ENCODE data around the gene SPATA7. TPM values are rescaled to one million over a fixed set of nuclear protein-coding genes. Genes with fewer than 3 reads are reported as not detected.
A peak's percentile ranks its signal among the peaks of the same experiment; 100 is the strongest.

SPATA7 gene
- total RNA-seq, 4 donors from 2014 or later = 2.8 to 15.7 (median 10.8) TPM

- Histone ChIP-seq H3K4me3 (no peak overlapping the region), H3K4me1 (no peaks in the 10 kb centered on the region), H3K9me3 (peaks cover 13 to 18% of the 10 kb centered on the region in 2 donors), H3K27ac (no peak overlapping the region), H3K36me3 (peaks cover 0 to 30% (median 4%) of the 10 kb centered on the region in 4 donors), H3K27me3 (no peaks in the 10 kb centered on the region)
- intact Hi-C loops (cut with DNase I; ENCODE audit: low total_unique reads) = no loop called here
- in situ Hi-C loops (cut with MboI; ENCODE audit: low pct_ligation_motif_present in 1 of 4, low pct_unique_long_range_greater_than_20kb in 1 of 4, low sequenced_read_pairs in 3 of 4) = no loop called here
- DNase-seq = no peak
- TF ChIP-seq CTCF (IDR thresholded peaks at IDR 0.05) (no peak), POLR2AphosphoS5 (IDR thresholded peaks at IDR 0.05) (no peak), POLR2A (IDR thresholded peaks at IDR 0.05) (no peak), EP300 (IDR thresholded peaks at IDR 0.05; ENCODE audit: low read depth) (no peak)
Observed at GRCh38 chr14:88417594-88417993, 32.1 kb downstream of the SPATA7 start.

- DNase-seq = no peak
- H3K4me3 ChIP-seq = no peak overlapping the region
- WGBS, 2 donors (ENCODE audit: low coverage in 1 of 2) = 92 to 100% methylated on average over 2 to 3 of the region's 3 CpGs
- no peak overlapping the region for H3K27ac ChIP-seq
- intact Hi-C loops (cut with DNase I; ENCODE audit: low total_unique reads) = no loop called here
- in situ Hi-C loops (cut with MboI; ENCODE audit: low pct_ligation_motif_present in 1 of 4, low pct_unique_long_range_greater_than_20kb in 1 of 4, low sequenced_read_pairs in 3 of 4) = no loop called here
- TF ChIP-seq EP300 (IDR thresholded peaks at IDR 0.05; ENCODE audit: low read depth) = no peak
- TF ChIP-seq CTCF (IDR thresholded peaks at IDR 0.05) = no peak
- TF ChIP-seq POLR2AphosphoS5 (IDR thresholded peaks at IDR 0.05) = no peak
- no peak for TF ChIP-seq POLR2A (IDR thresholded peaks at IDR 0.05)
- H3K4me1 ChIP-seq = no peaks in the 10 kb centered on the region
- peaks cover 0 to 30% (median 4%) of the 10 kb centered on the region in 4 donors for H3K36me3 ChIP-seq
- no peaks in the 10 kb centered on the region for H3K27me3 ChIP-seq
- peaks cover 13 to 15% of the 10 kb centered on the region in 2 donors for H3K9me3 ChIP-seq
Observed at GRCh38 chr14:88420187-88420586, 34.7 kb downstream of the SPATA7 start.

GRCh38 chr14:88421286-88421685 is 35.8 kb downstream of the SPATA7 start:
- Histone ChIP-seq H3K9me3 (peaks cover 13 to 15% of the 10 kb centered on the region in 2 donors), H3K4me3 (no peak overlapping the region), H3K36me3 (peaks cover 0 to 26% (median 4%) of the 10 kb centered on the region in 4 donors), H3K4me1 (no peaks in the 10 kb centered on the region), H3K27me3 (no peaks in the 10 kb centered on the region), H3K27ac (no peak overlapping the region)
- TF ChIP-seq EP300 (IDR thresholded peaks at IDR 0.05; ENCODE audit: low read depth) (no peak), POLR2AphosphoS5 (IDR thresholded peaks at IDR 0.05) (peak in 1 of 3 donors; percentile 42)
- WGBS, 2 donors (ENCODE audit: low coverage in 1 of 2) = 80 to 86% methylated on average over 4 of the region's 4 CpGs
- in situ Hi-C loops (cut with MboI; ENCODE audit: low pct_ligation_motif_present in 1 of 4, low pct_unique_long_range_greater_than_20kb in 1 of 4, low sequenced_read_pairs in 3 of 4) (no loop called here), intact Hi-C loops (cut with DNase I; ENCODE audit: low total_unique reads) (no loop called here)
- no peak for DNase-seq

- peaks cover 0 to 19% (median 3%) of the 10 kb centered on the region in 4 donors for H3K36me3 ChIP-seq
- H3K9me3 ChIP-seq = peaks cover 13 to 15% of the 10 kb centered on the region in 2 donors
- DNase-seq = no peak
- H3K4me3 ChIP-seq = no peak overlapping the region
- no peak overlapping the region for H3K27ac ChIP-seq
- no peaks in the 10 kb centered on the region for H3K4me1 ChIP-seq
- intact Hi-C loops (cut with DNase I; ENCODE audit: low total_unique reads) (no loop called here), in situ Hi-C loops (cut with MboI; ENCODE audit: low pct_ligation_motif_present in 1 of 4, low pct_unique_long_range_greater_than_20kb in 1 of 4, low sequenced_read_pairs in 3 of 4) (no loop called here)
- TF ChIP-seq POLR2A (IDR thresholded peaks at IDR 0.05) = no peak
- TF ChIP-seq CTCF (IDR thresholded peaks at IDR 0.05) = no peak
- TF ChIP-seq EP300 (IDR thresholded peaks at IDR 0.05; ENCODE audit: low read depth) = no peak
- TF ChIP-seq POLR2AphosphoS5 (IDR thresholded peaks at IDR 0.05) = no peak
- no peaks in the 10 kb centered on the region for H3K27me3 ChIP-seq
Observed at GRCh38 chr14:88422047-88422446, 36.6 kb downstream of the SPATA7 start.

Measured in transverse colon (tissue), 4 donors.